HG02981 (cell line): ENCODE data around the gene CRTAC1.

Experiments used
- ATAC-seq: cut with Tn5 transposase; IDR thresholded peaks from one replicate; pipeline ENCODE4 v1.9.1; 2021; ENCODE audit warnings: mild to moderate bottlenecking, moderate library complexity; ENCODE audit not compliant: unreplicated experiment

CRTAC1 gene

GRCh38 chr10:98030991-98031431, 590 bp upstream of the CRTAC1 start:
- ATAC-seq = no peak

GRCh38 chr10:98029149-98030092, 1.0 kb downstream of the CRTAC1 start:
- ATAC-seq = no peak

GRCh38 chr10:98028168-98028770, 2.2 kb downstream of the CRTAC1 start:
- no peak for ATAC-seq

- no peak for ATAC-seq
These were observed 7.4 kb downstream of the CRTAC1 start for GRCh38 chr10:98023024-98023423.

GRCh38 chr10:98020784-98021183, 9.6 kb downstream of the CRTAC1 start:
- ATAC-seq = no peak

GRCh38 chr10:98020254-98020653, 10.2 kb downstream of the CRTAC1 start:
- ATAC-seq = no peak

GRCh38 chr10:98019784-98020183, 10.6 kb downstream of the CRTAC1 start:
- no peak for ATAC-seq

GRCh38 chr10:98016772-98017475, 13.5 kb downstream of the CRTAC1 start:
- ATAC-seq = no peak

- no peak for ATAC-seq
These were observed 16.6 kb downstream of the CRTAC1 start for GRCh38 chr10:98013776-98014175.

- ATAC-seq = no peak
These were observed 17.3 kb downstream of the CRTAC1 start for GRCh38 chr10:98013122-98013521.

GRCh38 chr10:98012644-98013043, 17.8 kb downstream of the CRTAC1 start:
- no peak for ATAC-seq

GRCh38 chr10:98010939-98011685, 19.3 kb downstream of the CRTAC1 start:
- no peak for ATAC-seq

- no peak for ATAC-seq
These were observed 24.2 kb downstream of the CRTAC1 start for GRCh38 chr10:98006266-98006665.

GRCh38 chr10:98001736-98002135, 28.7 kb downstream of the CRTAC1 start:
- no peak for ATAC-seq

GRCh38 chr10:98000346-98000745, 30.1 kb downstream of the CRTAC1 start:
- no peak for ATAC-seq

GRCh38 chr10:97999923-98000248, 30.5 kb downstream of the CRTAC1 start:
- no peak for ATAC-seq

- no peak for ATAC-seq
These were observed 31.1 kb downstream of the CRTAC1 start for GRCh38 chr10:97999066-97999922.

- ATAC-seq = no peak
These were observed 38.5 kb downstream of the CRTAC1 start for GRCh38 chr10:97991871-97992270.

GRCh38 chr10:97981816-97982215, 48.6 kb downstream of the CRTAC1 start:
- no peak for ATAC-seq

GRCh38 chr10:97977673-97978072, 52.7 kb downstream of the CRTAC1 start:
- ATAC-seq = no peak
